Measurements from ENCODE around the gene TPCN1.

The TPCN1 gene

GRCh38 chr12:113220593-113221180 is 577 bp upstream of the TPCN1 start:
- DNase-seq (ENCODE audit: low read depth): no peak
- H3K4me3 ChIP-seq (ENCODE audit: low read depth, low read length): peak overlapping the region; percentile 63

- peak overlapping the region; percentile 86 for H3K4me3 ChIP-seq (ENCODE audit: low read depth, low read length)
- DNase-seq (ENCODE audit: low read depth): no peak
Observed at GRCh38 chr12:113221997-113222729, 899 bp downstream of the TPCN1 start.

- peak overlapping the region; percentile 86 for H3K4me3 ChIP-seq (ENCODE audit: low read depth, low read length)
- DNase-seq (ENCODE audit: low read depth): peak; percentile 84
Observed at GRCh38 chr12:113222730-113223531, 1.7 kb downstream of the TPCN1 start.

- no peak for DNase-seq (ENCODE audit: low read depth)
- no peak overlapping the region for H3K4me3 ChIP-seq (ENCODE audit: low read depth, low read length)
Observed at GRCh38 chr12:113224955-113225354, 3.7 kb downstream of the TPCN1 start.

GRCh38 chr12:113226696-113227568 is 5.7 kb downstream of the TPCN1 start:
- DNase-seq (ENCODE audit: low read depth): no peak
- no peak overlapping the region for H3K4me3 ChIP-seq (ENCODE audit: low read depth, low read length)

- H3K4me3 ChIP-seq (ENCODE audit: low read depth, low read length): no peak overlapping the region
- DNase-seq (ENCODE audit: low read depth): no peak
Observed at GRCh38 chr12:113227686-113228391, 6.6 kb downstream of the TPCN1 start.

- H3K4me3 ChIP-seq (ENCODE audit: low read depth, low read length): no peak overlapping the region
- DNase-seq (ENCODE audit: low read depth): no peak
Observed at GRCh38 chr12:113228394-113229028, 7.2 kb downstream of the TPCN1 start.

GRCh38 chr12:113230315-113231234 is 9.3 kb downstream of the TPCN1 start:
- no peak overlapping the region for H3K4me3 ChIP-seq (ENCODE audit: low read depth, low read length)
- DNase-seq (ENCODE audit: low read depth): no peak

GRCh38 chr12:113231235-113232088 is 10.2 kb downstream of the TPCN1 start:
- no peak for DNase-seq (ENCODE audit: low read depth)
- H3K4me3 ChIP-seq (ENCODE audit: low read depth, low read length): no peak overlapping the region

GRCh38 chr12:113232089-113232839 is 11.0 kb downstream of the TPCN1 start:
- no peak overlapping the region for H3K4me3 ChIP-seq (ENCODE audit: low read depth, low read length)
- DNase-seq (ENCODE audit: low read depth): no peak

- DNase-seq (ENCODE audit: low read depth): no peak
- H3K4me3 ChIP-seq (ENCODE audit: low read depth, low read length): no peak overlapping the region
Observed at GRCh38 chr12:113232840-113233585, 11.7 kb downstream of the TPCN1 start.

GRCh38 chr12:113233967-113234366 is 12.7 kb downstream of the TPCN1 start:
- no peak overlapping the region for H3K4me3 ChIP-seq (ENCODE audit: low read depth, low read length)

GRCh38 chr12:113234483-113234882 is 13.2 kb downstream of the TPCN1 start:
- no peak for DNase-seq (ENCODE audit: low read depth)
- no peak overlapping the region for H3K4me3 ChIP-seq (ENCODE audit: low read depth, low read length)

More at GRCh38 chr12:113233967-113234366, 12.7 kb downstream of the TPCN1 start:
- no peak for DNase-seq (ENCODE audit: low read depth)

- no peak for DNase-seq (ENCODE audit: low read depth)
- no peak overlapping the region for H3K4me3 ChIP-seq (ENCODE audit: low read depth, low read length)
Observed at GRCh38 chr12:113235976-113236375, 14.7 kb downstream of the TPCN1 start.

Measured in skeletal muscle cell (primary cell).